HepG2 (cell line): ENCODE measurements around the gene ZWILCH. TPM values are rescaled to one million over a fixed set of nuclear protein-coding genes. Genes with fewer than 3 reads are reported as not detected.
A peak's percentile ranks its signal among the peaks of the same experiment; 100 is the strongest.

Experiments used
- ATRX ChIP-seq: sonication (generic); formaldehyde crosslinking; IDR thresholded peaks from 2 replicates; pipeline ENCODE4 v1.4.0; 2020; ENCODE audit warnings: missing genetic modification reagents, borderline replicate concordance
- KAT2B ChIP-seq: fragments of 150-350 bp; IDR thresholded peaks from 2 replicates; pipeline ENCODE4 v1.6.1; 2014; ENCODE audit warnings: low read depth, low read length, borderline replicate concordance
- KAT7 ChIP-seq: IDR thresholded peaks from 2 replicates; pipeline ENCODE4 v1.6.1; 2018; ENCODE audit warnings: borderline replicate concordance, missing compliant biosample characterization
- KDM4B ChIP-seq: sonication (generic); formaldehyde crosslinking; IDR thresholded peaks from 2 replicates; pipeline ENCODE4 v1.4.0; 2020; ENCODE audit warnings: missing genetic modification reagents
- PAF1 ChIP-seq: IDR thresholded peaks from 2 replicates; pipeline ENCODE4 v1.6.1; 2016; ENCODE audit warnings: missing genetic modification reagents, missing compliant biosample characterization
- RXRB ChIP-seq: IDR thresholded peaks from 2 replicates; pipeline ENCODE4 v1.6.1; 2016; ENCODE audit warnings: borderline replicate concordance, missing genetic modification reagents, missing compliant biosample characterization
- SNRNP70 ChIP-seq: fragments of 200-400 bp; formaldehyde crosslinking; IDR thresholded peaks from 2 replicates; pipeline ENCODE4 v1.6.1; 2017; ENCODE audit warnings: mild to moderate bottlenecking, low read depth, low read length, moderate library complexity
- ZC3H13 ChIP-seq: sonication (generic); formaldehyde crosslinking; IDR thresholded peaks from 2 replicates; pipeline ENCODE4 v1.8.1; 2023; ENCODE audit warnings: mild to moderate bottlenecking, missing genetic modification reagents, moderate library complexity
- ZFP36 ChIP-seq: fragments of 150-350 bp; IDR thresholded peaks from 2 replicates; pipeline ENCODE4 v1.6.1; 2018; ENCODE audit warnings: borderline replicate concordance, low read length, low read depth; ENCODE audit not compliant: partially characterized antibody
- ZFP90 ChIP-seq: sonication (generic); formaldehyde crosslinking; IDR thresholded peaks from 2 replicates; pipeline ENCODE4 v1.8.0; 2022; ENCODE audit warnings: missing genetic modification reagents, mild to moderate bottlenecking, inconsistent platforms, borderline replicate concordance
- ZNF496 ChIP-seq: sonication (generic); formaldehyde crosslinking; IDR thresholded peaks from 2 replicates; pipeline ENCODE4 v1.8.1; 2023; ENCODE audit warnings: mild to moderate bottlenecking, moderate library complexity, missing genetic modification reagents; ENCODE audit not compliant: insufficient replicate concordance
- ZNF530 ChIP-seq: sonication (generic); formaldehyde crosslinking; IDR thresholded peaks from 2 replicates; pipeline ENCODE4 v1.5.0; 2020; ENCODE audit warnings: low read depth, mild to moderate bottlenecking, missing genetic modification reagents
- polyA plus RNA-seq, 8 experiments: library from polyadenylated mRNA; depleted of rRNA in 3 of 8; stranded (reverse) in 7 of 8; unstranded in 1 of 8; fragments of >200 nt; fragmentation: Illumina TruSeq in 4 of 8; extraction: Trizol in 4 of 8; gene quantifications; 2 replicates each; pipeline versions ENCODE4 v1.2.1 to v1.2.3, GENCODE V29; 2011 to 2016; ENCODE audit warnings: low read depth in 4 of 8, missing spikeins in 1 of 8, mixed read lengths in 1 of 8; ENCODE audit not compliant: insufficient read depth in 1 of 8
- total RNA-seq, 5 experiments: library from RNA; depleted of rRNA; stranded (reverse); fragments of >200 nt; fragmentation: Illumina TruSeq; extraction: Trizol; gene quantifications; 2 replicates each; pipeline ENCODE4 v1.2.3, GENCODE V29; 2016; ENCODE audit warnings: low read depth in 1 of 5
- TF ChIP-seq, protein P1 (sequence below): conservative IDR thresholded peaks from 2 replicates; pipeline ENCODE4 v1.6.1; 2018; ENCODE audit warnings: missing genetic modification reagents
- TF ChIP-seq, protein P2 (sequence below): sonication (generic); formaldehyde crosslinking; IDR thresholded peaks from 2 replicates; pipeline ENCODE4 v1.4.0; 2020; ENCODE audit warnings: missing genetic modification reagents, borderline replicate concordance
- TF ChIP-seq, protein P3 (sequence below): sonication (generic); formaldehyde crosslinking; IDR thresholded peaks from 2 replicates; pipeline ENCODE4 v1.5.0; 2020; ENCODE audit warnings: missing genetic modification reagents
- TF ChIP-seq, protein P4 (sequence below): fragments of 450-650 bp; IDR thresholded peaks from 2 replicates; pipeline ENCODE4 v1.6.1; 2017

The ZWILCH gene
- total and polyA plus RNA-seq, 2 of the 13 experiments (the other 11 are each of a cell fraction or from before 2014, with no cell fraction given), result 9.5 to 27.8 TPM

DNA sequence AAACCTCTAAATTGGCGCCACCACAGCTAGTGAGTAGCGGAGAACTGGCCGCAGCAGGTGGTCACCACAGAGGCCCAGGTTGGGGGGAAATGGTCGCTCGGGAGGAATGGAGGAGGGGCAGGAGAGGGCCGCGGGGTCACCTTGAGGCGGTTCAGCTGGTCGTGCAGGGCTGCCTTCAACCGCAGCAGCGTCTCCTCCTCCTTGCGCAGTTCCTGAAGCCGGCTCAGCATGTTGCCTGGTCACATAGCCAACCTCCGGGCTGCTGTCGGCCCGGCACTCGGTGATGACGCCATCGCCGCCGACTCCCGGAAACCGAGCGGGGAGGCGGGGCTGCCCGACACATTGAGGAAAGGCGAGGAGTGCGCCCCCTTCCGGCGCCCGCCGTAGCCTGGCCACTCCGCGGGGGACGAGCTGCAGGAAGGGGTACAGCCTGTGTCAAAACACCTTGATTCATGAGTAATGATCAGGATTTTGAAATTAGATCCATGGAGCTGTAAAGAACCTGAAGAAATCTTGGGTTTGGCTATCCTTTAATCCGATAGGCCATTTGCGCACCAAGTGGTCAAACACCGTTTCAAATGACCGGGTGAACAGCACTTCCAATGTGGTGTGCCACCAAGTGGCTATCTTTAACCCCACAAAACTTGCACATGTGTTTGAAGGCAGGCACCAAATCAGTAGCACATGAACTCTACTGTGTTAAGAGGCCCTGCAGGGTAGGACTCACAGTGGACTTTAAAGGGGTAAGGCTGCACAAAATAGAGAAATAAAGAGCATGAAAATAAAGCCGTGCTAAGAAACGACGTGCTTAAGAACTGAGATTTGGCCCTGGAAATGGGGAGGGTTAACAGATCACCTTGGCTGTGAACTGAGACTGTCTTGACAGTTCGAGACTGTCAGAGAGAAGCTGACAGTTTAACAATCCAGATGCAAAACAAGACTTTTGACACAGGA, 7.3 kb upstream of the ZWILCH start, which contains the start of gene SNAPC5 (continued):
- TF ChIP-seq, protein P1, sequence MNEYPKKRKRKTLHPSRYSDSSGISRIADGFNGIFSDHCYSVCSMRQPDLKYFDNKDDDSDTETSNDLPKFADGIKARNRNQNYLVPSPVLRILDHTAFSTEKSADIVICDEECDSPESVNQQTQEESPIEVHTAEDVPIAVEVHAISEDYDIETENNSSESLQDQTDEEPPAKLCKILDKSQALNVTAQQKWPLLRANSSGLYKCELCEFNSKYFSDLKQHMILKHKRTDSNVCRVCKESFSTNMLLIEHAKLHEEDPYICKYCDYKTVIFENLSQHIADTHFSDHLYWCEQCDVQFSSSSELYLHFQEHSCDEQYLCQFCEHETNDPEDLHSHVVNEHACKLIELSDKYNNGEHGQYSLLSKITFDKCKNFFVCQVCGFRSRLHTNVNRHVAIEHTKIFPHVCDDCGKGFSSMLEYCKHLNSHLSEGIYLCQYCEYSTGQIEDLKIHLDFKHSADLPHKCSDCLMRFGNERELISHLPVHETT, result 0 out of 2 replicates have a peak, but pooled peaks have one; percentile 43
- TF ChIP-seq, protein P2, sequence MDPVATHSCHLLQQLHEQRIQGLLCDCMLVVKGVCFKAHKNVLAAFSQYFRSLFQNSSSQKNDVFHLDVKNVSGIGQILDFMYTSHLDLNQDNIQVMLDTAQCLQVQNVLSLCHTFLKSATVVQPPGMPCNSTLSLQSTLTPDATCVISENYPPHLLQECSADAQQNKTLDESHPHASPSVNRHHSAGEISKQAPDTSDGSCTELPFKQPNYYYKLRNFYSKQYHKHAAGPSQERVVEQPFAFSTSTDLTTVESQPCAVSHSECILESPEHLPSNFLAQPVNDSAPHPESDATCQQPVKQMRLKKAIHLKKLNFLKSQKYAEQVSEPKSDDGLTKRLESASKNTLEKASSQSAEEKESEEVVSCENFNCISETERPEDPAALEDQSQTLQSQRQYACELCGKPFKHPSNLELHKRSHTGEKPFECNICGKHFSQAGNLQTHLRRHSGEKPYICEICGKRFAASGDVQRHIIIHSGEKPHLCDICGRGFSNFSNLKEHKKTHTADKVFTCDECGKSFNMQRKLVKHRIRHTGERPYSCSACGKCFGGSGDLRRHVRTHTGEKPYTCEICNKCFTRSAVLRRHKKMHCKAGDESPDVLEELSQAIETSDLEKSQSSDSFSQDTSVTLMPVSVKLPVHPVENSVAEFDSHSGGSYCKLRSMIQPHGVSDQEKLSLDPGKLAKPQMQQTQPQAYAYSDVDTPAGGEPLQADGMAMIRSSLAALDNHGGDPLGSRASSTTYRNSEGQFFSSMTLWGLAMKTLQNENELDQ (CRISPR knock-in tag), result no peak
- TF ChIP-seq, protein P3, sequence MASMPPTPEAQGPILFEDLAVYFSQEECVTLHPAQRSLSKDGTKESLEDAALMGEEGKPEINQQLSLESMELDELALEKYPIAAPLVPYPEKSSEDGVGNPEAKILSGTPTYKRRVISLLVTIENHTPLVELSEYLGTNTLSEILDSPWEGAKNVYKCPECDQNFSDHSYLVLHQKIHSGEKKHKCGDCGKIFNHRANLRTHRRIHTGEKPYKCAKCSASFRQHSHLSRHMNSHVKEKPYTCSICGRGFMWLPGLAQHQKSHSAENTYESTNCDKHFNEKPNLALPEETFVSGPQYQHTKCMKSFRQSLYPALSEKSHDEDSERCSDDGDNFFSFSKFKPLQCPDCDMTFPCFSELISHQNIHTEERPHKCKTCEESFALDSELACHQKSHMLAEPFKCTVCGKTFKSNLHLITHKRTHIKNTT, result no peak
- TF ChIP-seq ATRX (CRISPR knock-in tag), result no peak
- no peak for TF ChIP-seq ZNF530 (CRISPR knock-in tag)
- peak; percentile 98 for TF ChIP-seq PAF1
- TF ChIP-seq RXRB, result peak; percentile 51; the same call in 1 of the 2 replicates
- TF ChIP-seq ZFP90 (CRISPR knock-in tag), result no peak
- TF ChIP-seq ZNF496 (CRISPR knock-in tag), result no peak
- TF ChIP-seq ZC3H13 (CRISPR knock-in tag), result peak; percentile 98
- 0 out of 2 replicates have a peak, but pooled peaks have one; percentile 59 for TF ChIP-seq KDM4B (CRISPR knock-in tag)
- TF ChIP-seq KAT2B, result no peak
- TF ChIP-seq SNRNP70, result no peak
- no peak for TF ChIP-seq ZFP36
- TF ChIP-seq, protein P4, sequence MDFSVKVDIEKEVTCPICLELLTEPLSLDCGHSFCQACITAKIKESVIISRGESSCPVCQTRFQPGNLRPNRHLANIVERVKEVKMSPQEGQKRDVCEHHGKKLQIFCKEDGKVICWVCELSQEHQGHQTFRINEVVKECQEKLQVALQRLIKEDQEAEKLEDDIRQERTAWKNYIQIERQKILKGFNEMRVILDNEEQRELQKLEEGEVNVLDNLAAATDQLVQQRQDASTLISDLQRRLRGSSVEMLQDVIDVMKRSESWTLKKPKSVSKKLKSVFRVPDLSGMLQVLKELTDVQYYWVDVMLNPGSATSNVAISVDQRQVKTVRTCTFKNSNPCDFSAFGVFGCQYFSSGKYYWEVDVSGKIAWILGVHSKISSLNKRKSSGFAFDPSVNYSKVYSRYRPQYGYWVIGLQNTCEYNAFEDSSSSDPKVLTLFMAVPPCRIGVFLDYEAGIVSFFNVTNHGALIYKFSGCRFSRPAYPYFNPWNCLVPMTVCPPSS, result no peak
- no peak for TF ChIP-seq KAT7
